Fibroblast of lung (primary cell): ENCODE data around the gene ENTREP3. TPM values are rescaled to one million over a fixed set of nuclear protein-coding genes. Genes with fewer than 3 reads are reported as not detected.
A peak's percentile ranks its signal among the peaks of the same experiment; 100 is the strongest.
"Not testable (repeated sequence)": the region's sequence is repeated elsewhere in the genome, so short reads cannot be mapped to it uniquely, and the experiment has no call there.

Source experiments
- DNase-seq, 2 donors: peaks; one replicate each; pipeline versions ENCODE4 v3.0.0 to v3.0.0-alpha.2; 2010; ENCODE audit warnings: low read depth in 2 of 2
- H2AFZ ChIP-seq: 2 replicates; pipeline ENCODE4 v1.5.1; 2012; ENCODE audit warnings: low read length, control low read depth, inconsistent platforms
- H3K27ac ChIP-seq: 2 replicates; pipeline ENCODE4 v1.5.1; 2011; ENCODE audit warnings: low read length, control low read depth; ENCODE audit not compliant: insufficient read depth
- H3K27me3 ChIP-seq: 2 replicates; pipeline ENCODE4 v1.5.1; 2011; ENCODE audit warnings: mild to moderate bottlenecking, low read length; ENCODE audit not compliant: control insufficient read depth, insufficient read depth
- H3K36me3 ChIP-seq: 2 replicates; pipeline ENCODE4 v1.5.1; 2011; ENCODE audit warnings: low read length; ENCODE audit not compliant: control insufficient read depth, insufficient read depth
- H3K4me1 ChIP-seq: 2 replicates; pipeline ENCODE4 v1.5.1; 2011; ENCODE audit warnings: low read length; ENCODE audit not compliant: control insufficient read depth, insufficient read depth; ENCODE audit errors: extremely low read depth
- H3K4me2 ChIP-seq: 2 replicates; pipeline ENCODE4 v1.5.1; 2011; ENCODE audit warnings: low read length, control low read depth; ENCODE audit not compliant: insufficient read depth; ENCODE audit errors: extremely low read depth
- H3K4me3 ChIP-seq, 4 experiments: fragments of 200-600 bp in 1 of 4; sonication (generic) in 1 of 4; replicated peaks in 1 of 4; 2 replicates each; pipeline ENCODE4 v1.5.1; 2011 to 2016; ENCODE audit warnings: low read length in 4 of 4, low read depth in 3 of 4, mild to moderate bottlenecking in 3 of 4, control low read depth in 2 of 4, inconsistent platforms in 1 of 4, mixed read lengths in 1 of 4; ENCODE audit not compliant: insufficient read depth in 1 of 4; ENCODE audit errors: control extremely low read depth in 1 of 4
- H3K79me2 ChIP-seq: 2 replicates; pipeline ENCODE4 v1.5.1; 2012; ENCODE audit warnings: mild to moderate bottlenecking, low read length, inconsistent platforms; ENCODE audit not compliant: control insufficient read depth, insufficient read depth
- H3K9ac ChIP-seq: 2 replicates; pipeline ENCODE4 v1.5.1; 2011; ENCODE audit warnings: mild to moderate bottlenecking, low read length, control low read depth; ENCODE audit not compliant: insufficient read depth
- H3K9me3 ChIP-seq: 2 replicates; pipeline ENCODE4 v1.5.1; 2012; ENCODE audit warnings: low read depth, low read length; ENCODE audit not compliant: control insufficient read depth, insufficient read depth
- H4K20me1 ChIP-seq: 2 replicates; pipeline ENCODE4 v1.5.1; 2011; ENCODE audit warnings: low read length; ENCODE audit not compliant: control insufficient read depth, insufficient read depth; ENCODE audit errors: extremely low read depth
- EZH2 ChIP-seq: IDR thresholded peaks from 2 replicates; pipeline ENCODE4 v1.5.1; 2012; ENCODE audit warnings: low read length, control low read depth, mild to moderate bottlenecking; ENCODE audit errors: missing control alignments
- polyA plus RNA-seq, 2 donors: library from polyadenylated mRNA; depleted of rRNA in 1 of 2; stranded (reverse) in 1 of 2; unstranded in 1 of 2; fragments of >200 nt; gene quantifications; 2 replicates each; pipeline ENCODE4 v1.2.1, GENCODE V29; 2011 to 2012; ENCODE audit warnings: missing spikeins in 1 of 2
- total RNA-seq: library from RNA; depleted of rRNA; stranded (reverse); fragments of >200 nt; gene quantifications from 2 replicates; pipeline ENCODE4 v1.2.1, GENCODE V29; 2014
- TF ChIP-seq, protein P1 (sequence below), 2 donors: IDR thresholded peaks in 1 of 2; conservative IDR thresholded peaks in 1 of 2; 1 replicate in 1 of 2; 2 replicates in 1 of 2; pipeline ENCODE4 v1.5.1; 2011 to 2012; ENCODE audit warnings: low read length in 2 of 2, control low read depth in 1 of 2, inconsistent platforms in 1 of 2, low read depth in 1 of 2, mild to moderate bottlenecking in 1 of 2

The ENTREP3 gene
- total and polyA plus RNA-seq, 2 donors (not counting 1 experiment from before 2014, with no cell fraction given), result 8.5 to 12.9 TPM

DNA sequence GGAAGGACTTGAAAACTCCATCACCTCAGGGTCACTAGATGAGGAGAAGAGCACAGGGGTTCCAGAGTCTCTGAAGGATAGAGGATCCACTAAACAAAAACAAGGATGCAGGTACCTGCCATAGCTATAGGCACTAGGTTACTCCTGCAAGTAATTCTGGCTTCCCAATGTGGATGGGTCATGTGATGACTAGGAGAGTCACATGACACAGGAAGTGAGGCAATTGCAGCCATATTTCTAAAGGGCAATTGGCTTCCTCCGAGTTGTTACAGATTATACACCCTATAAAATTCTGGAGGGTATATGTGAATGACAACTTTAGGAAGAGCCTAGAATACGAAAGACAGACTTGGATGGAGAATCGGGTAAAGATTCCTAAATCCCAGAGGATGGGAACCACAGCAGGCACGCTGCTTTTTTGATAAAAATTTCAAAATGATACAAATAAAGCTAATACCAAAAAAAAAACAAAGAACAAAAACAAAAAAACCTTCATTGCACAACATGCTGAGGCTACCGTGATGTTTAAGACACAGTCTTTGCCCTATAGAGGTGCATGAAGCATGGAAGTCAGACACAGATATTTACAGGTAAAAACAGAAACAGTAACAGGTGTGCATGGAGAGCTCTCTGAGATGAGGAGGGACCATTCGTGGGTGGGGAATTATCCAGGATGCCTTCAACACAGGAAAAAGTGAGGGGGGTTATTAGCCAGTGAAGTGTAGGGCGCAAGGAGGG, 36.3 kb downstream of the ENTREP3 start:
- DNase-seq, result peak; percentile 44 to 82
- H3K4me1 ChIP-seq, result peaks cover 1% of the 10 kb centered on the region
- peak overlapping the region; percentile 30 for H2AFZ ChIP-seq
- no peaks in the 10 kb centered on the region for H4K20me1 ChIP-seq
- H3K27me3 ChIP-seq, result no peaks in the 10 kb centered on the region
- H3K9ac ChIP-seq, result no peak overlapping the region
- no peak overlapping the region for H3K27ac ChIP-seq
- H3K4me2 ChIP-seq, result no peak overlapping the region
- peak overlapping the region in 1 of 4 experiments; percentile 43 for H3K4me3 ChIP-seq
- TF ChIP-seq EZH2, result no peak
- TF ChIP-seq, protein P1, sequence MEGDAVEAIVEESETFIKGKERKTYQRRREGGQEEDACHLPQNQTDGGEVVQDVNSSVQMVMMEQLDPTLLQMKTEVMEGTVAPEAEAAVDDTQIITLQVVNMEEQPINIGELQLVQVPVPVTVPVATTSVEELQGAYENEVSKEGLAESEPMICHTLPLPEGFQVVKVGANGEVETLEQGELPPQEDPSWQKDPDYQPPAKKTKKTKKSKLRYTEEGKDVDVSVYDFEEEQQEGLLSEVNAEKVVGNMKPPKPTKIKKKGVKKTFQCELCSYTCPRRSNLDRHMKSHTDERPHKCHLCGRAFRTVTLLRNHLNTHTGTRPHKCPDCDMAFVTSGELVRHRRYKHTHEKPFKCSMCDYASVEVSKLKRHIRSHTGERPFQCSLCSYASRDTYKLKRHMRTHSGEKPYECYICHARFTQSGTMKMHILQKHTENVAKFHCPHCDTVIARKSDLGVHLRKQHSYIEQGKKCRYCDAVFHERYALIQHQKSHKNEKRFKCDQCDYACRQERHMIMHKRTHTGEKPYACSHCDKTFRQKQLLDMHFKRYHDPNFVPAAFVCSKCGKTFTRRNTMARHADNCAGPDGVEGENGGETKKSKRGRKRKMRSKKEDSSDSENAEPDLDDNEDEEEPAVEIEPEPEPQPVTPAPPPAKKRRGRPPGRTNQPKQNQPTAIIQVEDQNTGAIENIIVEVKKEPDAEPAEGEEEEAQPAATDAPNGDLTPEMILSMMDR (conservative IDR thresholded peaks at IDR 0.05 in 1 of 2, IDR thresholded peaks at IDR 0.05 in 1 of 2; ENCODE audit: low read depth in 1 of 2, low read length in 2 of 2), result no peak
- H3K36me3 ChIP-seq, result no peaks in the 10 kb centered on the region
- no peaks in the 10 kb centered on the region for H3K79me2 ChIP-seq
- H3K9me3 ChIP-seq, result no peaks in the 10 kb centered on the region

DNA sequence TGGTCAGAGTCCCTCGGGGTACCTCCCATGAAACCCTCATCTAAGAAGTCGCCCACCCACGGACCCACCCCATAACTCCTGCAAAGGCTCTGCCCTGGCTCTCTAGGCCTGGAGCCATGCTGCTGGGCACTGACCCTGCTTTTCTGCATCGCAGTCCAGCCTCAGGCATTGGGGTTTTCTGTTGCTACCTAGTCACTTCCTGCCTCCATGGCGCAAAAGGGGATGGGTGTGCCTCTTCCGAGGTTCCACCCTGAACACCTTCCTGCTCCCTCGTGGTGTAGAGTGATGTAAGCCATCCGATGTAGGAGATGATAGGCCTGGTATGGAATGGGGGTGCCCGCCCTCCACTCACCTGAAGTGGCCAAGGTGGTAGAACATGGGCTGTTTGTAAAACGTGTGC, 40.6 kb downstream of the ENTREP3 start:
- DNase-seq, H3K27me3 ChIP-seq, H3K4me3 ChIP-seq, H4K20me1 ChIP-seq, H3K27ac ChIP-seq, H3K9ac ChIP-seq, H2AFZ ChIP-seq, H3K79me2 ChIP-seq, H3K36me3 ChIP-seq, H3K4me1 ChIP-seq, H3K4me2 ChIP-seq, H3K9me3 ChIP-seq: not testable (repeated sequence)

DNA sequence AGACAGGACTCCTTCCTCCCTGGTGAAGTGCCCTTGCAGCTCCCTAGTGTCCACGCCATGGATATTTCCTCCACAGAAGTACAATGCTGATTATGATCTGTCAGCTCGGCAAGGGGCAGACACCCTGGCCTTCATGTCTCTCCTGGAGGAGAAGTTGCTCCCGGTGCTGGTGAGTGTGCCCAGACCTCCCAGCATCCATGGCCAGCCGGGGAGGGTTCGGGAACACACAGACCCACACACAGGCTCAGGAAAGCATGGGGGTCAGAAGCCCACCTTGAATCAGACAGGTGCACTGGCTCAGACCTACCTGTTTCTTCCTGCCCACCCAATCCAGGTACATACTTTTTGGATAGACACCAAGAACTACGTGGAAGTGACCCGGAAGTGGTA, 43.2 kb downstream of the ENTREP3 start:
- DNase-seq, H3K27me3 ChIP-seq, H3K9me3 ChIP-seq, H3K4me3 ChIP-seq, H3K27ac ChIP-seq, H3K36me3 ChIP-seq, H3K79me2 ChIP-seq, H3K9ac ChIP-seq, H3K4me2 ChIP-seq, H2AFZ ChIP-seq, H4K20me1 ChIP-seq: not testable (repeated sequence)
- H3K4me1 ChIP-seq, result peaks cover 11% of the 10 kb centered on the region

DNA sequence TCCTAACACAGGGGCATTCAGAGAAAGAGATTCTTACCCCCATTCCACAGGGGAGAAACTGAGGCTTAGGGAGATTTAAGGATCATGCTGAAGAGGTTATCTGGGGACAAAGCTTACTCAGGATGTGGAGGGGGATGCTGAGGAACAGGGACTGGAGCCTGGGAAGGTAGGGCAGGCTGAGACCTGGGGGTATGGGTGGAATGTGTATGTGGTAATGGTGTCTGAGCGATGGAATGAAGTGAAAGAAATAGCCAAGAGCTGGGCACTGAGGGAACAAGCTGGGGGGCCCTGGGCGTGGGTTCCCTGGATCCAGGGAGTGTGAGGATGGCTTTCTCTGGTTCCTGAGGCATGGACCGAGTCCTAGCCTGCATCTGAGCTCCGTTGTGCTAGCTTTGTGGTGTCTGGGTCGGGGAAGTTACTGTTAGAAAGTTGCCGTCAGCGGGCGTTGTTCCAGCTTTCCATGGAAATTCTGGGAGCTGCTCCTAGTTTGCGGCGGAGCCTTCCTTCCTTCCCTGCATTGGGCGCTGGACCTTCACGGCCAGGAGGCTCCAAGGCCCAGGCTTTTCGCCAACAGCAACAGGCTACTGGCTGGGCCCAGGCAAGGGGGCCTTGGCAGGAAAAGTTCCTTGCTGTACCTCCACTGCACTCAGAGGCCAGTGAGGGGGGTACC, 43.8 kb downstream of the ENTREP3 start:
- H3K9me3 ChIP-seq, H4K20me1 ChIP-seq, H3K27ac ChIP-seq, H3K36me3 ChIP-seq, H3K4me3 ChIP-seq, H3K9ac ChIP-seq, H3K79me2 ChIP-seq, H2AFZ ChIP-seq, H3K27me3 ChIP-seq, H3K4me2 ChIP-seq: not testable (repeated sequence)
- peaks cover 15% of the 10 kb centered on the region for H3K4me1 ChIP-seq
- DNase-seq, result peak in 1 of 2 donors; percentile 68
